SK-N-SH treated with all-trans-retinoic acid at 6 μM for 48 hours (cell line): Measurements from ENCODE around the gene GHRHR.

Source experiments
- ATAC-seq: fragments of 200-7000 bp; cut with Tn5 transposase; 3 replicates; pipeline ENCODE4 v1.9.1; 2020; ENCODE audit warnings: mild to moderate bottlenecking, moderate library complexity
- ARNTL ChIP-seq: fragments of 450-650 bp; formaldehyde crosslinking; IDR thresholded peaks from 2 replicates; pipeline ENCODE4 v1.5.0; 2020; ENCODE audit warnings: low read depth, mild to moderate bottlenecking, moderate library complexity, borderline replicate concordance
- BACH2 ChIP-seq: fragments of 250-450 bp; sonication (Bioruptor Pico); IDR thresholded peaks from 2 replicates; pipeline ENCODE4 v1.9.0; 2021; ENCODE audit warnings: mild to moderate bottlenecking, borderline replicate concordance
- CREB5 ChIP-seq: fragments of 250-450 bp; sonication (Bioruptor Pico); IDR thresholded peaks from 2 replicates; pipeline ENCODE4 v1.5.1; 2020; ENCODE audit warnings: low read depth, mild to moderate bottlenecking, moderate library complexity
- CSDC2 ChIP-seq: fragments of 250-450 bp; sonication (Bioruptor Pico); IDR thresholded peaks from 2 replicates; pipeline ENCODE4 v1.5.0; 2020; ENCODE audit warnings: mild to moderate bottlenecking, moderate library complexity
- CSRNP3 ChIP-seq: fragments of 250-450 bp; sonication (Bioruptor Pico); IDR thresholded peaks from 2 replicates; pipeline ENCODE4 v1.5.1; 2021; ENCODE audit warnings: mild to moderate bottlenecking, moderate library complexity
- ESRRG ChIP-seq: fragments of 250-450 bp; sonication (Bioruptor Pico); IDR thresholded peaks from 2 replicates; pipeline ENCODE4 v1.6.1; 2021; ENCODE audit warnings: mild to moderate bottlenecking
- GLIS3 ChIP-seq: fragments of 250-450 bp; sonication (Bioruptor Pico); IDR thresholded peaks from 2 replicates; pipeline ENCODE4 v1.5.0; 2020; ENCODE audit warnings: mild to moderate bottlenecking, moderate library complexity
- POU6F1 ChIP-seq: fragments of 250-450 bp; sonication (Bioruptor Pico); IDR thresholded peaks from 2 replicates; pipeline ENCODE4 v1.8.0; 2021; ENCODE audit warnings: low read depth, mild to moderate bottlenecking, moderate library complexity, borderline replicate concordance
- PPARA ChIP-seq: fragments of 250-450 bp; sonication (Bioruptor Pico); IDR thresholded peaks from 2 replicates; pipeline ENCODE4 v1.5.0; 2020; ENCODE audit warnings: mild to moderate bottlenecking, borderline replicate concordance
- RARB ChIP-seq: fragments of 250-450 bp; sonication (Bioruptor Pico); IDR thresholded peaks from 2 replicates; pipeline ENCODE4 v1.8.0; 2021; ENCODE audit warnings: mild to moderate bottlenecking, moderate library complexity
- SNAI2 ChIP-seq: fragments of 250-450 bp; sonication (Bioruptor Pico); IDR thresholded peaks from 2 replicates; pipeline ENCODE4 v1.5.0; 2020; ENCODE audit warnings: mild to moderate bottlenecking, moderate library complexity
- TCF4 ChIP-seq: fragments of 250-450 bp; sonication (Bioruptor Pico); IDR thresholded peaks from 2 replicates; pipeline ENCODE4 v1.8.0; 2021; ENCODE audit warnings: mild to moderate bottlenecking, moderate library complexity, borderline replicate concordance
- TOX ChIP-seq: fragments of 250-450 bp; sonication (Bioruptor Pico); IDR thresholded peaks from 2 replicates; pipeline ENCODE4 v1.8.0; 2021; ENCODE audit warnings: mild to moderate bottlenecking, moderate library complexity, borderline replicate concordance
- TSHZ2 ChIP-seq: fragments of 250-450 bp; sonication (Bioruptor Pico); IDR thresholded peaks from 2 replicates; pipeline ENCODE4 v1.5.0; 2020; ENCODE audit warnings: mild to moderate bottlenecking, moderate library complexity
- ZC3H10 ChIP-seq: fragments of 250-450 bp; sonication (Bioruptor Pico); IDR thresholded peaks from 2 replicates; pipeline ENCODE4 v1.5.1; 2021; ENCODE audit warnings: mild to moderate bottlenecking, moderate library complexity
- ZFP30 ChIP-seq: fragments of 450-650 bp; formaldehyde crosslinking; IDR thresholded peaks from 2 replicates; pipeline ENCODE4 v1.5.0; 2022; ENCODE audit warnings: mild to moderate bottlenecking, moderate library complexity
- ZNF565 ChIP-seq: fragments of 450-650 bp; formaldehyde crosslinking; conservative IDR thresholded peaks from 2 replicates; pipeline ENCODE4 v1.5.0; 2020; ENCODE audit warnings: low read depth, mild to moderate bottlenecking, moderate library complexity
- ZNF70 ChIP-seq: fragments of 450-650 bp; formaldehyde crosslinking; IDR thresholded peaks from 2 replicates; pipeline ENCODE4 v1.5.0; 2020; ENCODE audit warnings: mild to moderate bottlenecking, moderate library complexity
- ZNF8 ChIP-seq: fragments of 450-650 bp; formaldehyde crosslinking; IDR thresholded peaks from 2 replicates; pipeline ENCODE4 v1.5.0; 2020; ENCODE audit warnings: mild to moderate bottlenecking, moderate library complexity

GHRHR gene

GRCh38 chr7:30938435-30939316 lies 25.1 kb upstream of the GHRHR start:
- TF ChIP-seq CSDC2 (no peak), SNAI2 (no peak), TCF4 (peak; percentile 20; the same call in 1 of the 2 replicates), RARB (no peak), BACH2 (CRISPR knock-in tag) (no peak), CREB5 (CRISPR knock-in tag) (no peak)
- ATAC-seq = peak; percentile 96

- TF ChIP-seq ZC3H10 (CRISPR knock-in tag) = no peak
- no peak for TF ChIP-seq POU6F1
- no peak for TF ChIP-seq RARB
- no peak for TF ChIP-seq CSRNP3
- no peak for TF ChIP-seq SNAI2
- TF ChIP-seq ZFP30 (CRISPR knock-in tag) = no peak
- no peak for TF ChIP-seq ZNF70
- TF ChIP-seq CREB5 (CRISPR knock-in tag) = no peak
- no peak for TF ChIP-seq TOX (CRISPR knock-in tag)
- no peak for TF ChIP-seq TSHZ2 (CRISPR knock-in tag)
- no peak for TF ChIP-seq CSDC2
- no peak for TF ChIP-seq ZNF8 (CRISPR knock-in tag)
- no peak for TF ChIP-seq ESRRG (CRISPR knock-in tag)
- TF ChIP-seq, all 23 proteins: peak for 0
- no peak for ATAC-seq
Observed at GRCh38 chr7:30941582-30942323, 22.0 kb upstream of the GHRHR start.

GRCh38 chr7:30950197-30950596 lies 13.6 kb upstream of the GHRHR start:
- no peak for TF ChIP-seq ZNF565 (CRISPR knock-in tag)
- ATAC-seq = no peak

- ATAC-seq = no peak
- TF ChIP-seq GLIS3 (no peak), TCF4 (no peak), ESRRG (CRISPR knock-in tag) (no peak), BACH2 (CRISPR knock-in tag) (no peak), PPARA (CRISPR knock-in tag) (no peak), POU6F1 (no peak), ZNF8 (CRISPR knock-in tag) (no peak), CSRNP3 (no peak), ARNTL (no peak), TOX (CRISPR knock-in tag) (no peak), CSDC2 (no peak), CREB5 (CRISPR knock-in tag) (no peak)
Observed at GRCh38 chr7:30954914-30955313, 8.8 kb upstream of the GHRHR start.
